PFSK-1 (cell line): ENCODE data around the gene KCNJ15.

Experiments
- FOXP2 ChIP-seq: optimal IDR thresholded peaks from 2 replicates; pipeline ENCODE3; 2011; ENCODE audit warnings: borderline replicate concordance, control low read depth, inconsistent platforms; ENCODE audit not compliant: insufficient read depth; ENCODE audit errors: extremely low read length, extremely low read depth
- POLR2AphosphoS5 ChIP-seq: IDR thresholded peaks from 2 replicates; pipeline ENCODE4 v1.6.1; 2012; ENCODE audit warnings: low read depth, mild to moderate bottlenecking, control low read depth, low read length, moderate library complexity
- TAF1 ChIP-seq: IDR thresholded peaks from 2 replicates; pipeline ENCODE4 v1.6.1; 2012; ENCODE audit warnings: low read length, control low read depth, borderline replicate concordance; ENCODE audit not compliant: insufficient read depth
- TF ChIP-seq, protein P1 (sequence below), 2 experiments: IDR thresholded peaks; 2 replicates each; pipeline versions ENCODE4 v1.6.1 to v1.8.0; 2011 to 2012; ENCODE audit warnings: low read depth in 2 of 2, low read length in 2 of 2, control low read depth in 1 of 2, inconsistent platforms in 1 of 2, mild to moderate bottlenecking in 1 of 2, moderate library complexity in 1 of 2; ENCODE audit not compliant: insufficient read depth in 1 of 2

GRCh38 chr21:38265166-38265565, 8.4 kb downstream of the KCNJ15 start:
- TF ChIP-seq TAF1 (no peak), POLR2AphosphoS5 (no peak), FOXP2 (no peak)
- TF ChIP-seq, protein P1, sequence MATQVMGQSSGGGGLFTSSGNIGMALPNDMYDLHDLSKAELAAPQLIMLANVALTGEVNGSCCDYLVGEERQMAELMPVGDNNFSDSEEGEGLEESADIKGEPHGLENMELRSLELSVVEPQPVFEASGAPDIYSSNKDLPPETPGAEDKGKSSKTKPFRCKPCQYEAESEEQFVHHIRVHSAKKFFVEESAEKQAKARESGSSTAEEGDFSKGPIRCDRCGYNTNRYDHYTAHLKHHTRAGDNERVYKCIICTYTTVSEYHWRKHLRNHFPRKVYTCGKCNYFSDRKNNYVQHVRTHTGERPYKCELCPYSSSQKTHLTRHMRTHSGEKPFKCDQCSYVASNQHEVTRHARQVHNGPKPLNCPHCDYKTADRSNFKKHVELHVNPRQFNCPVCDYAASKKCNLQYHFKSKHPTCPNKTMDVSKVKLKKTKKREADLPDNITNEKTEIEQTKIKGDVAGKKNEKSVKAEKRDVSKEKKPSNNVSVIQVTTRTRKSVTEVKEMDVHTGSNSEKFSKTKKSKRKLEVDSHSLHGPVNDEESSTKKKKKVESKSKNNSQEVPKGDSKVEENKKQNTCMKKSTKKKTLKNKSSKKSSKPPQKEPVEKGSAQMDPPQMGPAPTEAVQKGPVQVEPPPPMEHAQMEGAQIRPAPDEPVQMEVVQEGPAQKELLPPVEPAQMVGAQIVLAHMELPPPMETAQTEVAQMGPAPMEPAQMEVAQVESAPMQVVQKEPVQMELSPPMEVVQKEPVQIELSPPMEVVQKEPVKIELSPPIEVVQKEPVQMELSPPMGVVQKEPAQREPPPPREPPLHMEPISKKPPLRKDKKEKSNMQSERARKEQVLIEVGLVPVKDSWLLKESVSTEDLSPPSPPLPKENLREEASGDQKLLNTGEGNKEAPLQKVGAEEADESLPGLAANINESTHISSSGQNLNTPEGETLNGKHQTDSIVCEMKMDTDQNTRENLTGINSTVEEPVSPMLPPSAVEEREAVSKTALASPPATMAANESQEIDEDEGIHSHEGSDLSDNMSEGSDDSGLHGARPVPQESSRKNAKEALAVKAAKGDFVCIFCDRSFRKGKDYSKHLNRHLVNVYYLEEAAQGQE (IDR thresholded peaks at IDR 0.05; ENCODE audit: insufficient read depth in 1 of 2, low read depth in 2 of 2, low read length in 2 of 2), result no peak
